K562 (cell line): ENCODE results near the gene COPS6. TPM values are rescaled to one million over a fixed set of nuclear protein-coding genes. Genes with fewer than 3 reads are reported as not detected.

Experiments used
- ARID2 ChIP-seq: fragments of 450-650 bp; IDR thresholded peaks from 2 replicates; pipeline ENCODE4 v1.6.1; 2017; ENCODE audit warnings: antibody characterized with exemption, mild to moderate bottlenecking
- CAMTA2 ChIP-seq: fragments of 250-450 bp; sonication (Bioruptor Pico); conservative IDR thresholded peaks from 2 replicates; pipeline ENCODE4 v1.5.1; 2022
- CBX8 ChIP-seq: fragments of 200-600 bp; sonication (generic); IDR thresholded peaks from 2 replicates; pipeline ENCODE4 v1.6.1; 2012; ENCODE audit warnings: borderline replicate concordance, mixed run types, low read depth, mild to moderate bottlenecking, moderate library complexity, mixed read lengths, low read length, control low read depth, inconsistent platforms; ENCODE audit not compliant: poor library complexity, severe bottlenecking; ENCODE audit errors: extremely low read depth
- ELF4 ChIP-seq: fragments of 450-650 bp; formaldehyde crosslinking; IDR thresholded peaks from 2 replicates; pipeline ENCODE4 v1.4.0; 2022; ENCODE audit warnings: missing genetic modification characterization
- FOS ChIP-seq: IDR thresholded peaks from 3 replicates; pipeline ENCODE4 v1.6.1; 2011; ENCODE audit not compliant: insufficient read length; ENCODE audit errors: extremely low read depth
- L3MBTL2 ChIP-seq: fragments of 450-650 bp; IDR thresholded peaks from 2 replicates; pipeline ENCODE4 v1.6.1; 2016; ENCODE audit warnings: mild to moderate bottlenecking, moderate library complexity
- MED1 ChIP-seq: sonication (generic); formaldehyde crosslinking; IDR thresholded peaks from 2 replicates; pipeline ENCODE4 v1.8.1; 2023; ENCODE audit warnings: missing genetic modification reagents, borderline replicate concordance
- PCBP1 ChIP-seq: fragments of 200-400 bp; formaldehyde crosslinking; IDR thresholded peaks from 2 replicates; pipeline ENCODE4 v1.6.1; 2018; ENCODE audit warnings: mild to moderate bottlenecking, low read depth, low read length; ENCODE audit not compliant: poor library complexity, severe bottlenecking
- PHB ChIP-seq: fragments of 250-450 bp; sonication (Bioruptor Pico); IDR thresholded peaks from 2 replicates; pipeline ENCODE4 v1.5.0; 2021
- PTRF ChIP-seq: fragments of 450-650 bp; IDR thresholded peaks from 2 replicates; pipeline ENCODE4 v1.6.1; 2016; ENCODE audit warnings: mild to moderate bottlenecking, missing genetic modification characterization, missing compliant biosample characterization
- RAD21 ChIP-seq, 2 experiments: fragments of 250-450 bp in 1 of 2; fragments of 450-650 bp in 1 of 2; sonication (Bioruptor Pico) in 1 of 2; formaldehyde crosslinking in 1 of 2; IDR thresholded peaks in 1 of 2; conservative IDR thresholded peaks in 1 of 2; 2 replicates each; pipeline versions ENCODE4 v1.4.0 to v1.8.0; 2020 to 2022; ENCODE audit warnings: mild to moderate bottlenecking in 2 of 2, moderate library complexity in 1 of 2
- SREBF1 ChIP-seq: fragments of 150-350 bp; IDR thresholded peaks from 2 replicates; pipeline ENCODE4 v1.6.1; 2014; ENCODE audit warnings: antibody characterized with exemption, low read depth, low read length, borderline replicate concordance
- ZNF134 ChIP-seq: fragments of 250-450 bp; sonication (Bioruptor Pico); conservative IDR thresholded peaks from 2 replicates; pipeline ENCODE4 v1.4.0; 2020
- ZNF184 ChIP-seq: sonication (generic); formaldehyde crosslinking; IDR thresholded peaks from 2 replicates; pipeline ENCODE4 v1.5.0; 2020; ENCODE audit warnings: missing genetic modification reagents
- ZNF239 ChIP-seq: fragments of 250-450 bp; sonication (Bioruptor Pico); IDR thresholded peaks from 2 replicates; pipeline ENCODE4 v1.4.0; 2020; ENCODE audit warnings: mild to moderate bottlenecking
- ZNF707 ChIP-seq: fragments of 250-450 bp; sonication (Bioruptor Pico); conservative IDR thresholded peaks from 2 replicates; pipeline ENCODE4 v1.8.0; 2022; ENCODE audit warnings: inconsistent platforms, mild to moderate bottlenecking, moderate library complexity
- polyA plus RNA-seq, 8 experiments: library from polyadenylated mRNA; depleted of rRNA in 4 of 8; stranded (reverse) in 5 of 8; unstranded in 3 of 8; fragments of >200 nt; fragmentation: Nextera tagmentation in 2 of 8; fragmentation: Illumina TruSeq in 1 of 8; extraction: Ambion mirVana in 2 of 8; extraction: Trizol in 1 of 8; gene quantifications; 2 replicates each; pipeline versions ENCODE4 v1.2.1 to v1.2.3, GENCODE V29; 2011 to 2014; ENCODE audit warnings: inconsistent platforms in 1 of 8, missing spikeins in 1 of 8
- total RNA-seq, 7 experiments: library from RNA; depleted of rRNA in 6 of 7; stranded (reverse); fragments of >200 nt in 6 of 7; fragmentation: Illumina TruSeq in 2 of 7; extraction: Trizol in 2 of 7; gene quantifications; 2 replicates each; pipeline versions ENCODE4 v1.2.1 to v1.2.3, GENCODE V29; 2011 to 2021; ENCODE audit warnings: low replicate concordance in 1 of 7
- TF ChIP-seq, protein P1 (sequence below): sonication (generic); formaldehyde crosslinking; IDR thresholded peaks from 2 replicates; pipeline ENCODE4 v1.8.0; 2022; ENCODE audit warnings: missing genetic modification reagents, mild to moderate bottlenecking, borderline replicate concordance
- TF ChIP-seq, protein P2 (sequence below): fragments of 250-450 bp; sonication (Bioruptor Pico); IDR thresholded peaks from 2 replicates; pipeline ENCODE4 v1.8.0; 2021; ENCODE audit warnings: mild to moderate bottlenecking, moderate library complexity
- TF ChIP-seq, protein P3 (sequence below): fragments of 450-650 bp; conservative IDR thresholded peaks from 2 replicates; pipeline ENCODE4 v1.6.1; 2016; ENCODE audit warnings: missing genetic modification characterization, low read depth, mild to moderate bottlenecking, control low read depth, missing compliant biosample characterization
- TF ChIP-seq, protein P4 (sequence below): fragments of 250-450 bp; sonication (Bioruptor Pico); IDR thresholded peaks from 2 replicates; pipeline ENCODE4 v1.8.0; 2022; ENCODE audit warnings: inconsistent platforms, mild to moderate bottlenecking, moderate library complexity, borderline replicate concordance
- TF ChIP-seq, protein P5 (sequence below): sonication (generic); formaldehyde crosslinking; IDR thresholded peaks from 2 replicates; pipeline ENCODE4 v1.8.1; 2022; ENCODE audit warnings: missing genetic modification reagents

The COPS6 gene
- total and polyA plus RNA-seq, 9 of the 15 experiments (the other 6 are each of a cell fraction or from before 2014, with no cell fraction given): 63.0 to 331 (median 168) TPM

DNA sequence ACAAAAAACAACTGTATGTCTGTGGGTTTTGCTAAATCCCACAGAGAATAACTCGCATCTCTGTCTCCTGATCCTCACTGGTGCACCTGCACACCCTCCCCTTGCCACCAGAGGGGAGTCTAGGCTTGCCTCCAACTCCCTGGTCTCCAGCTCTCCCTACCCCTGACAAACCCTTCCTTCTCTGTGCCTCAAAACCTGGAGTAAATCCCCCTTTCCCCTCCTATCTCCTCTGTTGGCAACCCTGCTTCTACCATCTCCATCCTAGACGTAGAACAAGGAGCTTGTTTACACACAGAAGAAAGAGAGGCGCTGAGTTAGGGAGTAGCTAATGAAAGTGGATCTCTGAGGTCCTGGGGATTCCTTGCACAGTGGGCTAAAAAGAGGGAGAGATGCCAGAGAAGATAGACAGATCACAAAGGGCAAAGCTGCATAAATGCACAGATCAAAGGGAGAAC, 44.0 kb downstream of the COPS6 start (continued):
- TF ChIP-seq MED1 (CRISPR knock-in tag) (0 out of 2 replicates have a peak, but pooled peaks have one; percentile 43), ZNF239 (CRISPR knock-in tag) (no peak), ZNF707 (no peak), PCBP1 (no peak), ELF4 (peak; percentile 88), PHB (no peak), CBX8 (no peak), ARID2 (peak; percentile 100), PTRF (tag) (no peak), FOS (no peak), ZNF184 (no peak), SREBF1 (no peak), CAMTA2 (no peak), L3MBTL2 (no peak), ZNF134 (CRISPR knock-in tag) (no peak), RAD21 (CRISPR knock-in tag; conservative IDR thresholded peaks at IDR 0.05 in 1 of 2, IDR thresholded peaks at IDR 0.05 in 1 of 2) (peak; percentile 99)
- TF ChIP-seq, protein P1, sequence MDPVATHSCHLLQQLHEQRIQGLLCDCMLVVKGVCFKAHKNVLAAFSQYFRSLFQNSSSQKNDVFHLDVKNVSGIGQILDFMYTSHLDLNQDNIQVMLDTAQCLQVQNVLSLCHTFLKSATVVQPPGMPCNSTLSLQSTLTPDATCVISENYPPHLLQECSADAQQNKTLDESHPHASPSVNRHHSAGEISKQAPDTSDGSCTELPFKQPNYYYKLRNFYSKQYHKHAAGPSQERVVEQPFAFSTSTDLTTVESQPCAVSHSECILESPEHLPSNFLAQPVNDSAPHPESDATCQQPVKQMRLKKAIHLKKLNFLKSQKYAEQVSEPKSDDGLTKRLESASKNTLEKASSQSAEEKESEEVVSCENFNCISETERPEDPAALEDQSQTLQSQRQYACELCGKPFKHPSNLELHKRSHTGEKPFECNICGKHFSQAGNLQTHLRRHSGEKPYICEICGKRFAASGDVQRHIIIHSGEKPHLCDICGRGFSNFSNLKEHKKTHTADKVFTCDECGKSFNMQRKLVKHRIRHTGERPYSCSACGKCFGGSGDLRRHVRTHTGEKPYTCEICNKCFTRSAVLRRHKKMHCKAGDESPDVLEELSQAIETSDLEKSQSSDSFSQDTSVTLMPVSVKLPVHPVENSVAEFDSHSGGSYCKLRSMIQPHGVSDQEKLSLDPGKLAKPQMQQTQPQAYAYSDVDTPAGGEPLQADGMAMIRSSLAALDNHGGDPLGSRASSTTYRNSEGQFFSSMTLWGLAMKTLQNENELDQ (CRISPR knock-in tag): no peak
- TF ChIP-seq, protein P2, sequence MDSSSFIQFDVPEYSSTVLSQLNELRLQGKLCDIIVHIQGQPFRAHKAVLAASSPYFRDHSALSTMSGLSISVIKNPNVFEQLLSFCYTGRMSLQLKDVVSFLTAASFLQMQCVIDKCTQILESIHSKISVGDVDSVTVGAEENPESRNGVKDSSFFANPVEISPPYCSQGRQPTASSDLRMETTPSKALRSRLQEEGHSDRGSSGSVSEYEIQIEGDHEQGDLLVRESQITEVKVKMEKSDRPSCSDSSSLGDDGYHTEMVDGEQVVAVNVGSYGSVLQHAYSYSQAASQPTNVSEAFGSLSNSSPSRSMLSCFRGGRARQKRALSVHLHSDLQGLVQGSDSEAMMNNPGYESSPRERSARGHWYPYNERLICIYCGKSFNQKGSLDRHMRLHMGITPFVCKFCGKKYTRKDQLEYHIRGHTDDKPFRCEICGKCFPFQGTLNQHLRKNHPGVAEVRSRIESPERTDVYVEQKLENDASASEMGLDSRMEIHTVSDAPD: no peak
- TF ChIP-seq, protein P3, sequence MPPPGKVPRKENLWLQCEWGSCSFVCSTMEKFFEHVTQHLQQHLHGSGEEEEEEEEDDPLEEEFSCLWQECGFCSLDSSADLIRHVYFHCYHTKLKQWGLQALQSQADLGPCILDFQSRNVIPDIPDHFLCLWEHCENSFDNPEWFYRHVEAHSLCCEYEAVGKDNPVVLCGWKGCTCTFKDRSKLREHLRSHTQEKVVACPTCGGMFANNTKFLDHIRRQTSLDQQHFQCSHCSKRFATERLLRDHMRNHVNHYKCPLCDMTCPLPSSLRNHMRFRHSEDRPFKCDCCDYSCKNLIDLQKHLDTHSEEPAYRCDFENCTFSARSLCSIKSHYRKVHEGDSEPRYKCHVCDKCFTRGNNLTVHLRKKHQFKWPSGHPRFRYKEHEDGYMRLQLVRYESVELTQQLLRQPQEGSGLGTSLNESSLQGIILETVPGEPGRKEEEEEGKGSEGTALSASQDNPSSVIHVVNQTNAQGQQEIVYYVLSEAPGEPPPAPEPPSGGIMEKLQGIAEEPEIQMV (tag): no peak
- TF ChIP-seq, protein P4, sequence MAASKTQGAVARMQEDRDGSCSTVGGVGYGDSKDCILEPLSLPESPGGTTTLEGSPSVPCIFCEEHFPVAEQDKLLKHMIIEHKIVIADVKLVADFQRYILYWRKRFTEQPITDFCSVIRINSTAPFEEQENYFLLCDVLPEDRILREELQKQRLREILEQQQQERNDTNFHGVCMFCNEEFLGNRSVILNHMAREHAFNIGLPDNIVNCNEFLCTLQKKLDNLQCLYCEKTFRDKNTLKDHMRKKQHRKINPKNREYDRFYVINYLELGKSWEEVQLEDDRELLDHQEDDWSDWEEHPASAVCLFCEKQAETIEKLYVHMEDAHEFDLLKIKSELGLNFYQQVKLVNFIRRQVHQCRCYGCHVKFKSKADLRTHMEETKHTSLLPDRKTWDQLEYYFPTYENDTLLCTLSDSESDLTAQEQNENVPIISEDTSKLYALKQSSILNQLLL: no peak
- TF ChIP-seq, protein P5, sequence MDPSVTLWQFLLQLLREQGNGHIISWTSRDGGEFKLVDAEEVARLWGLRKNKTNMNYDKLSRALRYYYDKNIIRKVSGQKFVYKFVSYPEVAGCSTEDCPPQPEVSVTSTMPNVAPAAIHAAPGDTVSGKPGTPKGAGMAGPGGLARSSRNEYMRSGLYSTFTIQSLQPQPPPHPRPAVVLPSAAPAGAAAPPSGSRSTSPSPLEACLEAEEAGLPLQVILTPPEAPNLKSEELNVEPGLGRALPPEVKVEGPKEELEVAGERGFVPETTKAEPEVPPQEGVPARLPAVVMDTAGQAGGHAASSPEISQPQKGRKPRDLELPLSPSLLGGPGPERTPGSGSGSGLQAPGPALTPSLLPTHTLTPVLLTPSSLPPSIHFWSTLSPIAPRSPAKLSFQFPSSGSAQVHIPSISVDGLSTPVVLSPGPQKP: no peak
